ENCODE results near the gene TLE2. TPM values are rescaled to one million over a fixed set of nuclear protein-coding genes. Genes with fewer than 3 reads are reported as not detected.

The TLE2 gene
- total RNA-seq, 1 donor from 2014 or later = 101 TPM

DNA sequence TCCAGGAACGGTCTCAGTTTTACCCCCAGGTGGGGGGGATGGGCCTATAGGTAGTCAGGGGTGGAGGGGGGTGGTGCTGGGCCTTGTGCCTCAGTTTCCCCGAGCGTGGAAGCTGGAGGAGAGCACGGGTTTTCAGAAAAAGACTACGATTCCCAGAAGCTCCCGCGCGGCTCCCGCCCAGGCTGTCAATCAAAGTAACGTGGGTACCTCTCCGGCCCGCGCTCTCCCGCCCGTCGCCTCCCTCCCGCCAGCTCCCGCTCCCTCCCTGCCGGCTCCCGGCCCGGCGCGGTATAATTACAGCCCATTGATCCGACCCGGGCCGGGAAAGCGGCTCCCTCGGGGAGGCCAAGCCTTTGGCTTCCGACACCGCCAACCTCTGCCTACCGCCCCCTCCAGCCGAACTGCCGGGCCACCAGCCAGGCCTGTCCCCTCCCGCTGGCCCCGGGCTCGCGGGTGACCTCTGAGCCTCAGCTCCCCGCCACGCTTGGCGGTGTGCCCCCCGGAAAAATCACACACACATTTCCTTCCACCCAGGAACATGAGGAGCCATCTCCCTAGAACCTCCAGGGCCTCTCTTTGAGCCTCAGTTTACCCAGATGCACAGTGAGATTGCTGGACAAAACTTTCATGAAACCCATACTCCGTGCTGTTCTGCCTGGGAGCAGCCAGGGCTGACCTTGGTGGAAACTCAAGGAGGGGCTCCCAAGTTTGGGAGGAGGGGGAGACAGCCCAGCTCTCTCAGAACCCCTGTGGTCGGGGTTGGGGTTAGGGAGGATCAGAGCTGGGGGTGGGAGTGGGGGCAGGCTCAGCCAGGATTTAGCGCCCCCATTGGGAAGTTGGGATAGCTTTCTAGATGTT is 7.3 kb upstream of the TLE2 start:
- H3K27me3 Mint-ChIP-seq (ENCODE audit: low read depth) = peaks cover 33% of the 10 kb centered on the region
- peaks cover 31% of the 10 kb centered on the region for H3K4me1 Mint-ChIP-seq
- TF ChIP-seq CTCF (IDR thresholded peaks at IDR 0.05; ENCODE audit: unreplicated experiment) = no peak
- H3K4me3 Mint-ChIP-seq = peak overlapping the region; percentile 70
- peak; percentile 93 to 94 for DNase-seq (ENCODE audit: low spot score in 2 of 2, unreplicated experiment in 2 of 2)
- no peaks in the 10 kb centered on the region for H3K36me3 Mint-ChIP-seq
- H3K27ac Mint-ChIP-seq = peak overlapping the region; percentile 97
- H3K9me3 Mint-ChIP-seq = no peaks in the 10 kb centered on the region

GRCh38 chr19:3035542-3036118 is 6.5 kb upstream of the TLE2 start:
- no peak for TF ChIP-seq CTCF (IDR thresholded peaks at IDR 0.05; ENCODE audit: unreplicated experiment)
- Mint-ChIP-seq H3K4me1 (peaks cover 30% of the 10 kb centered on the region), H3K36me3 (no peaks in the 10 kb centered on the region), H3K9me3 (no peaks in the 10 kb centered on the region), H3K27me3 (ENCODE audit: low read depth) (peaks cover 38% of the 10 kb centered on the region), H3K4me3 (peak overlapping the region; percentile 70), H3K27ac (peak overlapping the region; percentile 97)
- peak; percentile 97 for DNase-seq (ENCODE audit: low spot score in 2 of 2, unreplicated experiment in 2 of 2)

DNA sequence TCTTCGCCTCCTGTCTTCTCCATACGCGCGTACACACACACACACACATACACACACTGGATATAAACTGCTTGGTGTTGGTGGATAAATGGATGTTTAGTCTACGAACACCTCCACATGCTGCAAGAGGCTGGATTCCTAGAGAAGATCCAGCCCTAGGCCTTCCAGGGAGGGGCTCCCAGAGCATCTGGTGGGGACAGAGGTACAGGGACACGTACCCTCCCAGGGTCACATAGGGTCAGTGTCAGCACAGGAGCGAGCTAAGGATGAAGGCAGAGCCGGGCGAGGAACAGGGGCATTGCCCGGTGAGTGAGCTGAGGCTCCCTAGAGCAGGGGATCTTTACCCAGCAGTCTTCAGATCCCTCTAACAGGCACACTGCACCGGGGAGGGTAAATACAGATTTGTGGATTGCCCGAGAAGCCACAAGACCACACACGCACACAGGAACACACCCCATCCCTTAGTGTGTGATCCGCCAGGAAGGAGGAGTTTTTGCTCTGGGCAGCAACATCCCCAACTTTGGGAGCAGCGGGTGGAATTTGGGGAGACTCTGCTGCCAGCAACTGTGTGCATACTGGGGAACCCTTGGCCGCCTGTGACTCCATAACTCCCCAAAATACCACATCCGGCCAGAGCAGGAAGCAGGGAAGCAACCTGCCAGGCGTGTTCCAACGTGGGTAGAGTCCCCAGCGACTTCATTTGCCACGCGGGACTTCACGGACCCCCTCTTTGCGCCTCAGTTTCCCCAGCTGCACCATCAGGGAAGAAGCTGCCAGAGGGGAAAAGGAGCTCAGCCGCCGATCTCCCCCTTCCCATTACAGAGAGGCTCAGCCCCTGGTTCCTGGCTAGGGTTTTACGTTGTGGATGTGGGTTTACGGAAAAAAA is 5.8 kb upstream of the TLE2 start:
- no peaks in the 10 kb centered on the region for H3K9me3 Mint-ChIP-seq
- H3K27me3 Mint-ChIP-seq (ENCODE audit: low read depth) = peaks cover 44% of the 10 kb centered on the region
- peak overlapping the region; percentile 97 for H3K27ac Mint-ChIP-seq
- peaks cover 27% of the 10 kb centered on the region for H3K4me1 Mint-ChIP-seq
- DNase-seq (ENCODE audit: low spot score in 2 of 2, unreplicated experiment in 2 of 2) = no peak
- H3K4me3 Mint-ChIP-seq = peak overlapping the region; percentile 70
- no peak for TF ChIP-seq CTCF (IDR thresholded peaks at IDR 0.05; ENCODE audit: unreplicated experiment)
- H3K36me3 Mint-ChIP-seq = no peaks in the 10 kb centered on the region

- Mint-ChIP-seq H3K4me1 (peaks cover 27% of the 10 kb centered on the region), H3K27me3 (ENCODE audit: low read depth) (peaks cover 44% of the 10 kb centered on the region), H3K27ac (peak overlapping the region; percentile 97), H3K36me3 (no peaks in the 10 kb centered on the region), H3K4me3 (peak overlapping the region; percentile 70), H3K9me3 (no peaks in the 10 kb centered on the region)
- no peak for DNase-seq (ENCODE audit: low spot score in 2 of 2, unreplicated experiment in 2 of 2)
- TF ChIP-seq CTCF (IDR thresholded peaks at IDR 0.05; ENCODE audit: unreplicated experiment) = no peak
Observed at GRCh38 chr19:3034406-3034655, 5.3 kb upstream of the TLE2 start.

- Mint-ChIP-seq H3K4me1 (peaks cover 27% of the 10 kb centered on the region), H3K9me3 (no peaks in the 10 kb centered on the region), H3K27ac (peak overlapping the region; percentile 97), H3K4me3 (peak overlapping the region; percentile 70), H3K27me3 (ENCODE audit: low read depth) (peaks cover 42% of the 10 kb centered on the region), H3K36me3 (no peaks in the 10 kb centered on the region)
- no peak for DNase-seq (ENCODE audit: low spot score in 2 of 2, unreplicated experiment in 2 of 2)
- no peak for TF ChIP-seq CTCF (IDR thresholded peaks at IDR 0.05; ENCODE audit: unreplicated experiment)
Observed at GRCh38 chr19:3033595-3034405, 4.7 kb upstream of the TLE2 start.
